Small intestine (tissue), 7 donors: ENCODE measurements around the gene LRRC38. TPM values are rescaled to one million over a fixed set of nuclear protein-coding genes. Genes with fewer than 3 reads are reported as not detected.

Source experiments
- DNase-seq, 2 donors: peaks; one replicate each; pipeline versions ENCODE4 v3.0.0 to v3.0.0-alpha.2; 2013
- FAIRE-seq: peaks from 2 replicates; lab custom pipeline; 2012; peaks lifted over from hg19 to GRCh38; lab: Jason Lieb, UNC
- H3K27ac ChIP-seq, 3 donors: one replicate each; pipeline ENCODE4 v1.5.1; 2013; ENCODE audit warnings: low read length in 2 of 3, mild to moderate bottlenecking in 2 of 3, control low read depth in 1 of 3, inconsistent platforms in 1 of 3, low read depth in 1 of 3, moderate library complexity in 1 of 3
- H3K27me3 ChIP-seq, 3 donors: one replicate each; pipeline ENCODE4 v1.6.1; 2013; ENCODE audit warnings: low read length in 3 of 3, inconsistent platforms in 1 of 3; ENCODE audit not compliant: control insufficient read depth in 3 of 3, insufficient read depth in 3 of 3
- H3K36me3 ChIP-seq, 3 donors: one replicate each; pipeline ENCODE4 v1.6.1; 2013; ENCODE audit warnings: low read length in 3 of 3, inconsistent platforms in 1 of 3, low read depth in 1 of 3, mild to moderate bottlenecking in 1 of 3, moderate library complexity in 1 of 3; ENCODE audit not compliant: control insufficient read depth in 3 of 3, insufficient read depth in 2 of 3
- H3K4me1 ChIP-seq, 3 donors: one replicate each; pipeline ENCODE4 v1.6.1; 2013; ENCODE audit warnings: low read length in 2 of 3, inconsistent platforms in 1 of 3, low read depth in 1 of 3, mild to moderate bottlenecking in 1 of 3, moderate library complexity in 1 of 3; ENCODE audit not compliant: control insufficient read depth in 3 of 3, insufficient read depth in 2 of 3
- H3K4me3 ChIP-seq, 3 donors: one replicate each; pipeline ENCODE4 v1.5.1; 2013; ENCODE audit warnings: low read length in 3 of 3, control low read depth in 1 of 3, inconsistent platforms in 1 of 3, low read depth in 1 of 3, mild to moderate bottlenecking in 1 of 3, moderate library complexity in 1 of 3
- H3K9me3 ChIP-seq, 2 donors: one replicate each; pipeline ENCODE4 v1.6.1; 2013; ENCODE audit warnings: low read depth in 1 of 2, low read length in 1 of 2; ENCODE audit not compliant: control insufficient read depth in 2 of 2, insufficient read depth in 1 of 2
- WGBS, 3 donors: extraction: QIAGEN DNeasy Blood & Tissue Kit; methylation state at CpG; one replicate each; pipeline ENCODE4 v1.1.7; 2013; 5-methylcytosine and 5-hydroxymethylcytosine counted together
- polyA plus RNA-seq, 4 donors: library from polyadenylated mRNA; stranded (reverse) in 3 of 4; unstranded in 1 of 4; fragments of 200-250 nt in 3 of 4; fragments of 120-200 nt in 1 of 4; gene quantifications; one replicate each; pipeline versions ENCODE4 v1.2.1 to v1.2.3, GENCODE V29; 2013
- donor health status: healthy with polysubstance abuse.
- donor health status: control.
- donor health status: control.
- donor health status: Bipolar disorder and iron deficiency.
- donor health status: healthy.

LRRC38 gene
- polyA plus RNA-seq, 4 donors = 0.09 to 0.37 TPM; not detected in 2

GRCh38 chr1:13548281-13548680, 34.5 kb upstream of the LRRC38 start:
- Histone ChIP-seq H3K4me3 (no peak overlapping the region), H3K27ac (no peak overlapping the region), H3K27me3 (no peaks in the 10 kb centered on the region), H3K36me3 (no peaks in the 10 kb centered on the region), H3K9me3 (no peaks in the 10 kb centered on the region), H3K4me1 (no peaks in the 10 kb centered on the region)
- DNase-seq (no peak), FAIRE-seq (no peak)
- 83 to 87% (median 85%) methylated on average over 6 of the region's 6 CpGs for WGBS, 3 donors

- H3K27me3 ChIP-seq = no peaks in the 10 kb centered on the region
- no peaks in the 10 kb centered on the region for H3K9me3 ChIP-seq
- H3K27ac ChIP-seq = no peak overlapping the region
- H3K4me3 ChIP-seq = no peak overlapping the region
- DNase-seq = no peak
- WGBS, 3 donors = 31 to 51% (median 32%) methylated on average over 3 of the region's 3 CpGs
- no peaks in the 10 kb centered on the region for H3K4me1 ChIP-seq
- FAIRE-seq = no peak
- no peaks in the 10 kb centered on the region for H3K36me3 ChIP-seq
Measured at GRCh38 chr1:13546791-13547190, 33.0 kb upstream of the LRRC38 start.

GRCh38 chr1:13544221-13544556, 30.4 kb upstream of the LRRC38 start:
- 62 to 77% (median 68%) methylated on average over 5 of the region's 5 CpGs for WGBS, 3 donors
- DNase-seq = no peak
- H3K4me3 ChIP-seq = no peak overlapping the region
- H3K9me3 ChIP-seq = no peaks in the 10 kb centered on the region
- no peaks in the 10 kb centered on the region for H3K4me1 ChIP-seq
- no peak for FAIRE-seq
- H3K27ac ChIP-seq = no peak overlapping the region
- no peaks in the 10 kb centered on the region for H3K36me3 ChIP-seq
- H3K27me3 ChIP-seq = no peaks in the 10 kb centered on the region

GRCh38 chr1:13543451-13544220, 29.8 kb upstream of the LRRC38 start:
- WGBS, 3 donors = 44 to 57% (median 49%) methylated on average over 20 of the region's 20 CpGs
- FAIRE-seq (no peak), DNase-seq (peak; percentile 4 to 17)
- Histone ChIP-seq H3K4me3 (no peak overlapping the region), H3K9me3 (no peaks in the 10 kb centered on the region), H3K27me3 (no peaks in the 10 kb centered on the region), H3K4me1 (no peaks in the 10 kb centered on the region), H3K27ac (no peak overlapping the region), H3K36me3 (no peaks in the 10 kb centered on the region)

GRCh38 chr1:13541435-13542215, 27.8 kb upstream of the LRRC38 start:
- WGBS, 3 donors = 81 to 86% (median 83%) methylated on average over 13 of the region's 13 CpGs
- DNase-seq (no peak), FAIRE-seq (no peak)
- no peaks in the 10 kb centered on the region for H3K36me3 ChIP-seq
- H3K4me1 ChIP-seq = no peaks in the 10 kb centered on the region
- peaks cover 0 to 2% (median 0%) of the 10 kb centered on the region in 3 donors for H3K27me3 ChIP-seq
- no peaks in the 10 kb centered on the region for H3K9me3 ChIP-seq
- no peak overlapping the region for H3K4me3 ChIP-seq
- H3K27ac ChIP-seq = no peak overlapping the region

- no peaks in the 10 kb centered on the region for H3K9me3 ChIP-seq
- H3K27ac ChIP-seq = no peak overlapping the region
- no peak overlapping the region for H3K4me3 ChIP-seq
- DNase-seq = no peak
- peaks cover 0 to 2% (median 0%) of the 10 kb centered on the region in 3 donors for H3K27me3 ChIP-seq
- H3K4me1 ChIP-seq = no peaks in the 10 kb centered on the region
- WGBS, 3 donors = 57 to 75% (median 66%) methylated on average over 8 of the region's 8 CpGs
- H3K36me3 ChIP-seq = no peaks in the 10 kb centered on the region
- FAIRE-seq = no peak
Measured at GRCh38 chr1:13540866-13541265, 27.1 kb upstream of the LRRC38 start.

- no peak overlapping the region for H3K4me3 ChIP-seq
- no peak overlapping the region for H3K27ac ChIP-seq
- FAIRE-seq (no peak), DNase-seq (no peak)
- H3K36me3 ChIP-seq = no peaks in the 10 kb centered on the region
- peaks cover 0 to 2% (median 0%) of the 10 kb centered on the region in 3 donors for H3K27me3 ChIP-seq
- no peaks in the 10 kb centered on the region for H3K4me1 ChIP-seq
- no peaks in the 10 kb centered on the region for H3K9me3 ChIP-seq
- WGBS, 3 donors = 97 to 99% (median 98%) methylated on average over 2 of the region's 2 CpGs
Measured at GRCh38 chr1:13539683-13540082, 25.9 kb upstream of the LRRC38 start.

GRCh38 chr1:13538832-13539231, 25.0 kb upstream of the LRRC38 start:
- FAIRE-seq (no peak), DNase-seq (no peak)
- no peaks in the 10 kb centered on the region for H3K36me3 ChIP-seq
- 93 to 94% (median 94%) methylated on average over 2 of the region's 2 CpGs for WGBS, 3 donors
- H3K27ac ChIP-seq = no peak overlapping the region
- peaks cover 0 to 2% (median 0%) of the 10 kb centered on the region in 3 donors for H3K27me3 ChIP-seq
- H3K4me3 ChIP-seq = no peak overlapping the region
- no peaks in the 10 kb centered on the region for H3K4me1 ChIP-seq
- no peaks in the 10 kb centered on the region for H3K9me3 ChIP-seq
